GM12873 (cell line): ENCODE data around the gene BNIPL.

Experiments used
- TF ChIP-seq, protein P1 (sequence below): IDR thresholded peaks from 2 replicates; pipeline ENCODE4 v1.5.1; 2012; ENCODE audit warnings: low read depth, mild to moderate bottlenecking, moderate library complexity, low read length, control low read depth; ENCODE audit not compliant: insufficient read depth; ENCODE audit errors: missing control alignments

The BNIPL gene, protein sequence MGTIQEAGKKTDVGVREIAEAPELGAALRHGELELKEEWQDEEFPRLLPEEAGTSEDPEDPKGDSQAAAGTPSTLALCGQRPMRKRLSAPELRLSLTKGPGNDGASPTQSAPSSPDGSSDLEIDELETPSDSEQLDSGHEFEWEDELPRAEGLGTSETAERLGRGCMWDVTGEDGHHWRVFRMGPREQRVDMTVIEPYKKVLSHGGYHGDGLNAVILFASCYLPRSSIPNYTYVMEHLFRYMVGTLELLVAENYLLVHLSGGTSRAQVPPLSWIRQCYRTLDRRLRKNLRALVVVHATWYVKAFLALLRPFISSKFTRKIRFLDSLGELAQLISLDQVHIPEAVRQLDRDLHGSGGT

DNA sequence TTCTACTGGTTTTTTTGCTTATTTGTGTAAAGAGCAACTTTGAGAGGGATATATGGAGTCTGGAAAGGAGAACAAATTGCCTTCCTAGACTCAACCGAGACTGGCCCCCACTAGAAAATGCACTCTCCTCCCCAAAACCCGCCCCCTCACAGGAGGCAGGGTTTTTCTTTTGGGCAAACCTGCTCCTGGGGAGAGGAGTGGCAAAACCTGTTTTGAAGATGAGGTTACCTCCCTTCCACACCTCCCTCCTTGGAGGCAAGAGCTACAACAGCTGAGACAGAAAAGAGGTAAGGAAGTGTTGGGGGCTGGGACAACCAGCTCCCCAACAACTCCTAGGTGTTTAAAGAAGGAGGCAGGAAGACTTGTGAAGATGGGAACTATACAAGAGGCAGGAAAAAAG lies at the start of gene BNIPL:
Gene BNIPL (plus strand): TSS at position 231 of the 400 bp plus-strand sequence. CDS start 140 bp downstream, at position 371.
- TF ChIP-seq, protein P1, sequence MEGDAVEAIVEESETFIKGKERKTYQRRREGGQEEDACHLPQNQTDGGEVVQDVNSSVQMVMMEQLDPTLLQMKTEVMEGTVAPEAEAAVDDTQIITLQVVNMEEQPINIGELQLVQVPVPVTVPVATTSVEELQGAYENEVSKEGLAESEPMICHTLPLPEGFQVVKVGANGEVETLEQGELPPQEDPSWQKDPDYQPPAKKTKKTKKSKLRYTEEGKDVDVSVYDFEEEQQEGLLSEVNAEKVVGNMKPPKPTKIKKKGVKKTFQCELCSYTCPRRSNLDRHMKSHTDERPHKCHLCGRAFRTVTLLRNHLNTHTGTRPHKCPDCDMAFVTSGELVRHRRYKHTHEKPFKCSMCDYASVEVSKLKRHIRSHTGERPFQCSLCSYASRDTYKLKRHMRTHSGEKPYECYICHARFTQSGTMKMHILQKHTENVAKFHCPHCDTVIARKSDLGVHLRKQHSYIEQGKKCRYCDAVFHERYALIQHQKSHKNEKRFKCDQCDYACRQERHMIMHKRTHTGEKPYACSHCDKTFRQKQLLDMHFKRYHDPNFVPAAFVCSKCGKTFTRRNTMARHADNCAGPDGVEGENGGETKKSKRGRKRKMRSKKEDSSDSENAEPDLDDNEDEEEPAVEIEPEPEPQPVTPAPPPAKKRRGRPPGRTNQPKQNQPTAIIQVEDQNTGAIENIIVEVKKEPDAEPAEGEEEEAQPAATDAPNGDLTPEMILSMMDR, result no peak

DNA sequence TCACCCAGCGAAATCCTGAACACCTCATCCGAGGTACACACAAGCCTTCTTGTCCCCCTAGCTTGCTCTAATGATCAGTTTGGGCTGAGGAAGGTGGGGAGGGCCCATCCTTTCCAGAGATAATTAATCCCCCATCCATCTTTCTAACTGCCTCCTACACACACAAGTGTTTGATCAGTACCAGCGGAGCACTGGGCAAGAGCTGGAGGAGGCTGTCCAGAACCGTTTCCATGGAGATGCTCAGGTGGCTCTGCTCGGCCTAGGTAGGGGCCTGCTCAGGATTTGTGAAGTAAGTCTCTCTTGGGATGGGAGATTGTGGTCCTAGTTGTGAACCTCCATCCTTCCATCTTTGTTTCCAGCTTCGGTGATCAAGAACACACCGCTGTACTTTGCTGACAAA lies 48.5 kb upstream of the BNIPL start:
- TF ChIP-seq, protein P1, result no peak

DNA sequence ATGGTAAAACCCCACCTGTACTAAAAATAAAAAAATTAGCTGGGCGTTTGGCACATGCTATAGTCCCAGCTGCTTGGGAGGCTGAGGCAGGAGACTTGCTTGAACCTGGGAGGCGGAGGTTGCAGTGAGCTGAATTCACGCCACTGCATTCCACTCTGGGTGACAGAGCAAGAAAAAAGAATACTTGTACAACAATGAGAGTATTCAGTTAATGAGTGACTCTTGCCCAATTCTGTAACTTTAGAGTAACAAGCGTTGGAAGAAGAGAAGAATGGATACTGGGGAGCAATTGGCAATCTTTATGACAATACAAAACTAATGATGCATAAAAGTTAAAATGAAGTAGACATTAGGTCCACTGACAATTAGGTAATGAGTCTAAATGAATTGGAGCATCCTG lies 43.8 kb upstream of the BNIPL start:
- TF ChIP-seq, protein P1, result no peak

DNA sequence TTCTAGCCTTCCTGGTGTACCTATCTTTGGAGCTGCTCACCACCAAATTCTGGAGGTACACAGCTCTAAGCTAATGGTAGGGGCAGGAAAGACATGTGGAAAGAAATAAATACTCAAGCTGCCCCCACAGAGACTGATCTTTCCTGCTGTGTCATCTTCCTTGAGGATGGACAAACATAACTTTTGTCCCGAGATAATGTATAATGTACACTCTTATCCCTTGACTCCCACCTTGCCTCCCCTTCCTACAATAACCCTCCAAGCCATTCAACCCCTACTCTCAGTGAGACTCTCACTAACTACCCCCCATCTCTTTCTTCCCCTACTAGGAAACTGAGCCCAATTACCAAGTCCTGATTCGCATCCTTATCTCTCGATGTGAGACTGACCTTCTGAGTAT lies 42.1 kb upstream of the BNIPL start:
- TF ChIP-seq, protein P1, result no peak

DNA sequence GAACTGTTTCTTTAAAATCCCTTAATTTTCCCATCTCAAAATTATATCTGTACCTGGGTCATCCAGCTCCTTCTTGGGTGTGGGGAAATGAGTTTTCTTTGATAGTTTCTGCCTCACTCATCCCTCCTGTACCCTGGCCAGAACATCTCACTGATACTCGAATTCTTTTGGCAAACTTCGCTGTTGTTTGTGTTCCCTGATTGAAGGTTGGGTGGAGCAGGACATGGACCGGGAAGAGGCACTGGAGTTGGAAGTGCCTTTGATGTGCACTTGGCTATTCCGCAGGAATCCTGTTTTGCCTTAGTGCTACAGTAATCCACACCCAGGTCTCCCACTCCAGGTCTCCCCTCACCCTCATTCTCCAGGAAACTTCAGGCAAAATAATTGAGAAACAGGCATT lies 40.9 kb upstream of the BNIPL start:
- TF ChIP-seq, protein P1, result no peak

DNA sequence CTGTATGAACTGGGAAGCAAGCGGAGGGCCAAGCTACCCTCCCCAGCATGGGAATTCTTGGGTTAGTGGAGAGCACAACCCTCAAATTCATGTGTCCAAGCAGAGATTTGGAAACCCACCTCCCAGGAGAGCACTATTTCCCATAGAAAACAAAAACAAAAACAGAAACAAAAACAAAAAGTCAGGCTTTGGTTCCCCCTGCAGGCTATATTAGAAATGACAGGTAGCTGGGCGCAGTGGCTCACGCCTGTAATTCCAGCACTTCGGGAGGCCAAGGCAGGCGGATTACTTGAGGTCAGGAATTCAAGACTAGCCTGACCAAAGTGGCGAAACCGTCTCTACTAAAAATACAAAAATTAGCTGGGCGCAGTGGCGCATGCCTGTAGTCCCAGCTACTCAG lies 40.5 kb upstream of the BNIPL start:
- TF ChIP-seq, protein P1, result peak; percentile 76

DNA sequence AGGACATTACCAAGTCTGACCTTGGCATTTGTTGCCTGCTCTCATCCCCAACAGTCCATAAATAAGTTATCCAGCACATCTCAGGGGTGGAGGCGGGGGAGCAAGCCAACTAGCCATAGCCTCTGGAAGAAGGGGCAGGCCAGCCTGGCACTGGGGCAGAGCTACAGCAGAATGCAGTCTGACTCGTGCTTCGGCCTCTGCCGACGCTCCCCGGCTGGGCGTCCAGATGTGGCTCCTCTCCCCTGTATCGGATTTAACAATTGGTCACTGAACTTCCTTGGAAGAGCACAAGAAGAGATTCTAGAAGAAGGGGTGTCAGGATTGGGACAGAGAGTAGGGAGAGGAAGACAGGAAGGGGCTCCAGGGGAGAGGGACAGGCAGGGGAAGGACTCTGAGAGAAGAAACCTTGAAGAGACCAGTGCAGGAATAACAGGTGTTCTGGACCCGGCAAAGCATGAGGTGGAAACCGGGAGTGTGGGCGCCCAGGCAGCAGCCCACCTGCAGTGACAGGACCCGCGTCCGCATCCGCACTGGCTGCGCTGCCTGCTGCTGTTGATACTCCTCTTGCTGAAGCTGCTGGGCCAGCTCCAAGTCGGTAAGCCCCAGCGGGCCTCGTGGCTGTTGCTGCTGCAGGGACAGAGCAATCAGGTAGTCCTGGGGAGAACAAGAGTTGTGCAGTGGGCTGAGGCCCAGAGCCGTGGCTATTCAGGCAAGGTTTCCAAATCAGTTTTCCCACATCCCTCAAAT lies 39.1 kb upstream of the BNIPL start:
- TF ChIP-seq, protein P1, result no peak
